Neural cell (in vitro differentiated cells): ENCODE measurements around the gene FAM20C. TPM values are rescaled to one million over a fixed set of nuclear protein-coding genes. Genes with fewer than 3 reads are reported as not detected.

Source experiments
- H2AFZ ChIP-seq: fragments of 200-600, 300-800 bp; sonication (generic), shearing (Covaris generic); 2 replicates; pipeline ENCODE4 v1.6.0; 2014; ENCODE audit warnings: low read depth, mild to moderate bottlenecking, antibody characterized with exemption, low read length, moderate library complexity
- H3F3A ChIP-seq: fragments of 200-600 bp; shearing (Covaris generic); 2 replicates; pipeline ENCODE4 v1.6.1; 2016; ENCODE audit warnings: mild to moderate bottlenecking, moderate library complexity, mixed read lengths, antibody characterized with exemption, low read length; ENCODE audit not compliant: insufficient read depth, poor library complexity, severe bottlenecking
- H3K27ac ChIP-seq: fragments of 200-600, 300-800 bp; sonication (generic), shearing (Covaris generic); 2 replicates; pipeline ENCODE4 v1.5.1; 2014; ENCODE audit warnings: mild to moderate bottlenecking, low read length, moderate library complexity
- H3K27me3 ChIP-seq: fragments of 300-800, 200-600 bp; sonication (generic), shearing (Covaris generic); 2 replicates; pipeline ENCODE4 v1.6.0; 2014; ENCODE audit warnings: mild to moderate bottlenecking, low read depth, low read length, moderate library complexity; ENCODE audit not compliant: insufficient read depth
- H3K36me3 ChIP-seq: fragments of 300-800, 200-600 bp; sonication (generic), shearing (Covaris generic); 2 replicates; pipeline ENCODE4 v1.5.1; 2014; ENCODE audit warnings: mild to moderate bottlenecking, antibody characterized with exemption, low read length, moderate library complexity; ENCODE audit not compliant: insufficient read depth
- H3K4me2 ChIP-seq: fragments of 300-800, 200-600 bp; sonication (generic), shearing (Covaris generic); 2 replicates; pipeline ENCODE4 v1.6.0; 2014; ENCODE audit warnings: mild to moderate bottlenecking, low read length
- H3K4me3 ChIP-seq: fragments of 300-800, 200-600 bp; sonication (generic), shearing (Covaris generic); 2 replicates; pipeline ENCODE4 v1.5.1; 2014; ENCODE audit warnings: mild to moderate bottlenecking, low read length, moderate library complexity
- H3K79me2 ChIP-seq: fragments of 200-600 bp; shearing (Covaris generic); replicated peaks from 2 replicates; pipeline ENCODE4 v1.6.0; 2014; ENCODE audit warnings: mild to moderate bottlenecking, low read length, moderate library complexity; ENCODE audit not compliant: insufficient read depth
- H3K9ac ChIP-seq: fragments of 300-800, 200-600 bp; sonication (generic), shearing (Covaris generic); 2 replicates; pipeline ENCODE4 v1.6.1; 2016; ENCODE audit warnings: mild to moderate bottlenecking, low read length, mixed read lengths
- H3K9me2 ChIP-seq: fragments of 200-600 bp; shearing (Covaris generic); 2 replicates; pipeline ENCODE4 v1.6.1; 2016; ENCODE audit warnings: mild to moderate bottlenecking, low read length, mixed read lengths; ENCODE audit not compliant: insufficient read depth
- H3K9me3 ChIP-seq: fragments of 200-600, 300-800 bp; sonication (generic), shearing (Covaris generic); 2 replicates; pipeline ENCODE4 v1.6.1; 2016; ENCODE audit warnings: mild to moderate bottlenecking, mixed run types, low read length, moderate library complexity, mixed read lengths
- H4K20me1 ChIP-seq: fragments of 200-600 bp; shearing (Covaris generic); 2 replicates; pipeline ENCODE4 v1.6.1; 2016; ENCODE audit warnings: mild to moderate bottlenecking, mixed run types; ENCODE audit not compliant: insufficient read depth
- EP300 ChIP-seq: fragments of 450-650 bp; conservative IDR thresholded peaks from 2 replicates; pipeline ENCODE4 v1.6.1; 2014; ENCODE audit warnings: antibody characterized with exemption, mild to moderate bottlenecking, moderate library complexity; ENCODE audit not compliant: poor library complexity, severe bottlenecking
- EZH2 ChIP-seq: fragments of 200-600, 300-800 bp; shearing (Covaris generic), sonication (generic); IDR thresholded peaks from 2 replicates; pipeline ENCODE4 v1.6.1; 2014; ENCODE audit warnings: antibody characterized with exemption, low read length, borderline replicate concordance, mild to moderate bottlenecking; ENCODE audit not compliant: insufficient read depth, poor library complexity, severe bottlenecking
- MXI1 ChIP-seq: fragments of 450-650 bp; conservative IDR thresholded peaks from 2 replicates; pipeline ENCODE4 v1.6.1; 2014; ENCODE audit warnings: antibody characterized with exemption, mild to moderate bottlenecking; ENCODE audit not compliant: poor library complexity, severe bottlenecking
- POLR2AphosphoS5 ChIP-seq: IDR thresholded peaks from 2 replicates; pipeline ENCODE4 v1.6.1; 2012
- RAD21 ChIP-seq: fragments of 450-650 bp; conservative IDR thresholded peaks from 2 replicates; pipeline ENCODE4 v1.6.1; 2014; ENCODE audit warnings: antibody characterized with exemption, mild to moderate bottlenecking, moderate library complexity
- SMC3 ChIP-seq: fragments of 450-650 bp; conservative IDR thresholded peaks from 2 replicates; pipeline ENCODE4 v1.6.1; 2014; ENCODE audit warnings: antibody characterized with exemption, mild to moderate bottlenecking, moderate library complexity; ENCODE audit not compliant: poor library complexity
- TAF1 ChIP-seq: IDR thresholded peaks from 2 replicates; pipeline ENCODE4 v1.6.1; 2012; ENCODE audit warnings: low read depth
- polyA plus RNA-seq: library from polyadenylated mRNA; depleted of rRNA; stranded (reverse); fragments of >200 nt; gene quantifications from 2 replicates; pipeline ENCODE4 v1.2.3, GENCODE V29; 2014
- TF ChIP-seq, protein P1 (sequence below): fragments of 450-650 bp; IDR thresholded peaks from 2 replicates; pipeline ENCODE4 v1.5.1; 2014; ENCODE audit warnings: antibody characterized with exemption, mild to moderate bottlenecking, moderate library complexity; ENCODE audit not compliant: poor library complexity, severe bottlenecking
- TF ChIP-seq, protein P2 (sequence below): IDR thresholded peaks from 2 replicates; pipeline ENCODE4 v1.6.1; 2012; ENCODE audit warnings: borderline replicate concordance

FAM20C gene
- polyA plus RNA-seq, 1 donor from 2014 or later, result 22.7 TPM

DNA sequence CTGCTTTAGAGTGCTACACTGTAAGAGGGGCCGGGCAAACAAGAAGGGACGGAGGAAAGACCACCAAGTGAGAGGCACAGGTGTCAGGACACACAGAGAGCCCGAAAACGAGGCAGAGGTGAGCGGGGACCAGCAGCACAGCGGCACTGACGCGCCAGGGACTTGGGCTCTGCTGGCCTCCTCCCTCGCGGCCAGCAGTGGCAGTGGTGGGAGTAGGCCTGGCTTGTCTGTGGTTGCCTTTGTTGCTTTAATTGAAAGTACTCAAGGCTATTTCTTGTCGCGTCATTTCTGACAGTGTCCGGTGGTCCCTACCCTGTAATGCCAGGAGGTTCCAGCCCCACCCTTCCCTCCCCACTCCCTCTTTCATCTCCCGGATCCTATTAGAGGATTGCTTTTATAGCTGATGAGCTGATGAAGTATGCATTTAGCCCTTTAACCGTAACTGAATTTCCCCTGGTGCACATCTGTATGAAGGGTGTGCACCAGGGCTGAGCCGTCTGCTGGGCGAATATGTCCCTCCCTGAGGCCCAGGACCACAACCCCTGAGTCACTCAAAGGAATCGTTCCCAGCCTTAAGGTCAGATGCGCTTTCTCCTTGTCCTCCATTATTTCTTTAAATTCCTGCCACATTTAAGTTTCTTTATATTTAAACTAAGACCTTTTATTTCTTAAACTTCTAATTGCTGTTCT is 39.5 kb upstream of the FAM20C start:
- Histone ChIP-seq H3F3A (no peaks in the 10 kb centered on the region), H3K4me2 (no peak overlapping the region), H3K9ac (no peak overlapping the region), H3K4me3 (no peak overlapping the region), H4K20me1 (no peaks in the 10 kb centered on the region), H3K9me2 (no peaks in the 10 kb centered on the region), H3K9me3 (no peaks in the 10 kb centered on the region), H3K36me3 (no peaks in the 10 kb centered on the region), H3K27me3 (no peaks in the 10 kb centered on the region), H3K79me2 (no peaks in the 10 kb centered on the region), H3K27ac (no peak overlapping the region), H2AFZ (no peak overlapping the region)
- TF ChIP-seq RAD21 (no peak), TAF1 (no peak), POLR2AphosphoS5 (no peak), EZH2 (no peak), EP300 (no peak), MXI1 (no peak), SMC3 (no peak)
- TF ChIP-seq, protein P1, sequence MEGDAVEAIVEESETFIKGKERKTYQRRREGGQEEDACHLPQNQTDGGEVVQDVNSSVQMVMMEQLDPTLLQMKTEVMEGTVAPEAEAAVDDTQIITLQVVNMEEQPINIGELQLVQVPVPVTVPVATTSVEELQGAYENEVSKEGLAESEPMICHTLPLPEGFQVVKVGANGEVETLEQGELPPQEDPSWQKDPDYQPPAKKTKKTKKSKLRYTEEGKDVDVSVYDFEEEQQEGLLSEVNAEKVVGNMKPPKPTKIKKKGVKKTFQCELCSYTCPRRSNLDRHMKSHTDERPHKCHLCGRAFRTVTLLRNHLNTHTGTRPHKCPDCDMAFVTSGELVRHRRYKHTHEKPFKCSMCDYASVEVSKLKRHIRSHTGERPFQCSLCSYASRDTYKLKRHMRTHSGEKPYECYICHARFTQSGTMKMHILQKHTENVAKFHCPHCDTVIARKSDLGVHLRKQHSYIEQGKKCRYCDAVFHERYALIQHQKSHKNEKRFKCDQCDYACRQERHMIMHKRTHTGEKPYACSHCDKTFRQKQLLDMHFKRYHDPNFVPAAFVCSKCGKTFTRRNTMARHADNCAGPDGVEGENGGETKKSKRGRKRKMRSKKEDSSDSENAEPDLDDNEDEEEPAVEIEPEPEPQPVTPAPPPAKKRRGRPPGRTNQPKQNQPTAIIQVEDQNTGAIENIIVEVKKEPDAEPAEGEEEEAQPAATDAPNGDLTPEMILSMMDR, result no peak
- TF ChIP-seq, protein P2, sequence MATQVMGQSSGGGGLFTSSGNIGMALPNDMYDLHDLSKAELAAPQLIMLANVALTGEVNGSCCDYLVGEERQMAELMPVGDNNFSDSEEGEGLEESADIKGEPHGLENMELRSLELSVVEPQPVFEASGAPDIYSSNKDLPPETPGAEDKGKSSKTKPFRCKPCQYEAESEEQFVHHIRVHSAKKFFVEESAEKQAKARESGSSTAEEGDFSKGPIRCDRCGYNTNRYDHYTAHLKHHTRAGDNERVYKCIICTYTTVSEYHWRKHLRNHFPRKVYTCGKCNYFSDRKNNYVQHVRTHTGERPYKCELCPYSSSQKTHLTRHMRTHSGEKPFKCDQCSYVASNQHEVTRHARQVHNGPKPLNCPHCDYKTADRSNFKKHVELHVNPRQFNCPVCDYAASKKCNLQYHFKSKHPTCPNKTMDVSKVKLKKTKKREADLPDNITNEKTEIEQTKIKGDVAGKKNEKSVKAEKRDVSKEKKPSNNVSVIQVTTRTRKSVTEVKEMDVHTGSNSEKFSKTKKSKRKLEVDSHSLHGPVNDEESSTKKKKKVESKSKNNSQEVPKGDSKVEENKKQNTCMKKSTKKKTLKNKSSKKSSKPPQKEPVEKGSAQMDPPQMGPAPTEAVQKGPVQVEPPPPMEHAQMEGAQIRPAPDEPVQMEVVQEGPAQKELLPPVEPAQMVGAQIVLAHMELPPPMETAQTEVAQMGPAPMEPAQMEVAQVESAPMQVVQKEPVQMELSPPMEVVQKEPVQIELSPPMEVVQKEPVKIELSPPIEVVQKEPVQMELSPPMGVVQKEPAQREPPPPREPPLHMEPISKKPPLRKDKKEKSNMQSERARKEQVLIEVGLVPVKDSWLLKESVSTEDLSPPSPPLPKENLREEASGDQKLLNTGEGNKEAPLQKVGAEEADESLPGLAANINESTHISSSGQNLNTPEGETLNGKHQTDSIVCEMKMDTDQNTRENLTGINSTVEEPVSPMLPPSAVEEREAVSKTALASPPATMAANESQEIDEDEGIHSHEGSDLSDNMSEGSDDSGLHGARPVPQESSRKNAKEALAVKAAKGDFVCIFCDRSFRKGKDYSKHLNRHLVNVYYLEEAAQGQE, result no peak

DNA sequence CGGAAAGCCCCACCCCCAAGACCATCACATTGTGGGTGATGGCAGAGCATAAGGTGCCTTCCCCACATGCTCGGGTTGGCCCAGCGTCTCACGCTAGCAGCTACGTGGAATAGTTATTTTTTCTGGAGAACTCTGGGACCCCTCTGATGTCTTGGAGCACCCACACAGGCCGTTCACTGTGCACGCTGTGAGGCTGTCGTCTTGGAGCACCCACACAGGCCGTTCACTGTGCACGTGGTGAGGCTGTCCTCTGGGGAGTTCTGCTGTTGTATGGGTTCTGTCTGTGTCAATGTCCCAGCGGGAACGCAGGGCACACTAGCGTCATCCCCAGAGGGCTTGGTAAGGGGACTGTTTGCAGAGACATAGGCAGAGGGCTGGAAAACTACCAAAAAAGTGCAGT is 38.8 kb upstream of the FAM20C start:
- no peaks in the 10 kb centered on the region for H4K20me1 ChIP-seq

More for the DNA sequence above, 38.8 kb upstream of the FAM20C start:
- no peaks in the 10 kb centered on the region for H3K27me3 ChIP-seq
- H3K9me2 ChIP-seq, result no peaks in the 10 kb centered on the region
- H3K4me2 ChIP-seq, result no peak overlapping the region
- no peaks in the 10 kb centered on the region for H3K9me3 ChIP-seq
- no peaks in the 10 kb centered on the region for H3K79me2 ChIP-seq
- TF ChIP-seq, protein P2, result no peak
- TF ChIP-seq EP300, result no peak
- TF ChIP-seq SMC3, result no peak
- no peak for TF ChIP-seq POLR2AphosphoS5
- TF ChIP-seq EZH2, result no peak
- TF ChIP-seq TAF1, result no peak
- no peak for TF ChIP-seq RAD21
- TF ChIP-seq, protein P1, result no peak
- no peak for TF ChIP-seq MXI1
- H3K4me3 ChIP-seq, result no peak overlapping the region
- no peaks in the 10 kb centered on the region for H3K36me3 ChIP-seq
- H3K9ac ChIP-seq, result no peak overlapping the region
- H3K27ac ChIP-seq, result no peak overlapping the region
- no peak overlapping the region for H2AFZ ChIP-seq
- no peaks in the 10 kb centered on the region for H3F3A ChIP-seq
